ENCODE results near the gene FAM184A.

GRCh38 chr6:119079283-119079809 lies 882 bp upstream of the FAM184A start:
- TF ChIP-seq CTCF (conservative IDR thresholded peaks at IDR 0.05; ENCODE audit: low read length) (no peak), EZH2phosphoT487 (IDR thresholded peaks at IDR 0.05; ENCODE audit: borderline replicate concordance) (no peak)

Data from Loucy (cell line).